ENCODE data around the gene COL16A1.

DNA sequence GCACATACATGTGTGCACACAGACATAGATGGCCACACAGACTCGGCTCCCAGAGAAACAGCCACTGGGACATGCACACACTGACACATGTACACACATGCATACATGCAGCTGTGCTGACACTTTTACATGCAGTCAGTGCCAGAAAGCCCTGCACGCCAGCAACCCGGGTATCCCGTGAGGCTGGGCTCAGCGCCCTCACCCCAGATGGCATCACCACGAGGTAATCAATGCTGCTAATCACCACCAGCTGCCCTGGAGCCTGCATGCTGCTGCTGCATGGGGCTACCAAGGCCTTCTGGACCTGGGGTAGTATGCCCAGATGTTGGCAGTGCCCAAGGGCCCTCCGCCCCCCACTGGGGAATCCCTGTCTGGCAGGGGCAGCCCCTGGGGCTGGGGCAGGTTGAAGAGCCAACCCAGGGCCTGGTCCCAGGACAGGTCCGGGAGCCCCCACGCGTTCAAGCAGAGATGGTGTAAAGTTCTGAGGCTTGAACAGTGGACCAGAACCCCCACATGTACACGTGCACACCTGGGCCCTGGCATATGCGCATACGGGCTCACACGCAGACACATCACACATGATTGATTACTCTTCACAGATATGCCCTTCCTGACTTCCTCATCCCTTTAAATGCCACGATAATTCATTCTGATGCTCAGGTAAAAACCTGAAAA is 2.7 kb upstream of the COL16A1 start:
- TF ChIP-seq, protein P1, sequence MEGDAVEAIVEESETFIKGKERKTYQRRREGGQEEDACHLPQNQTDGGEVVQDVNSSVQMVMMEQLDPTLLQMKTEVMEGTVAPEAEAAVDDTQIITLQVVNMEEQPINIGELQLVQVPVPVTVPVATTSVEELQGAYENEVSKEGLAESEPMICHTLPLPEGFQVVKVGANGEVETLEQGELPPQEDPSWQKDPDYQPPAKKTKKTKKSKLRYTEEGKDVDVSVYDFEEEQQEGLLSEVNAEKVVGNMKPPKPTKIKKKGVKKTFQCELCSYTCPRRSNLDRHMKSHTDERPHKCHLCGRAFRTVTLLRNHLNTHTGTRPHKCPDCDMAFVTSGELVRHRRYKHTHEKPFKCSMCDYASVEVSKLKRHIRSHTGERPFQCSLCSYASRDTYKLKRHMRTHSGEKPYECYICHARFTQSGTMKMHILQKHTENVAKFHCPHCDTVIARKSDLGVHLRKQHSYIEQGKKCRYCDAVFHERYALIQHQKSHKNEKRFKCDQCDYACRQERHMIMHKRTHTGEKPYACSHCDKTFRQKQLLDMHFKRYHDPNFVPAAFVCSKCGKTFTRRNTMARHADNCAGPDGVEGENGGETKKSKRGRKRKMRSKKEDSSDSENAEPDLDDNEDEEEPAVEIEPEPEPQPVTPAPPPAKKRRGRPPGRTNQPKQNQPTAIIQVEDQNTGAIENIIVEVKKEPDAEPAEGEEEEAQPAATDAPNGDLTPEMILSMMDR (IDR thresholded peaks at IDR 0.05; ENCODE audit: borderline replicate concordance, extremely low read depth, low read length, poor library complexity, severe bottlenecking), result no peak
- TF ChIP-seq EZH2 (IDR thresholded peaks at IDR 0.05; ENCODE audit: borderline replicate concordance, low read depth, low read length, severe bottlenecking), result no peak
